HG03039 (cell line): ENCODE measurements around the gene BAHCC1.

Experiments used
- ATAC-seq: cut with Tn5 transposase; IDR thresholded peaks from one replicate; pipeline ENCODE4 v1.9.1; 2021; ENCODE audit warnings: mild to moderate bottlenecking, moderate library complexity; ENCODE audit not compliant: unreplicated experiment

The BAHCC1 gene

GRCh38 chr17:81511804-81512561 lies 116.7 kb downstream of the BAHCC1 start:
- ATAC-seq, result no peak

- peak; percentile 44 for ATAC-seq
Observed at GRCh38 chr17:81512562-81513371, 117.5 kb downstream of the BAHCC1 start, which contains the start of gene ACTG1. TSS of gene ACTG1 (minus strand) at chr17:81512799. CDS start at chr17:81512354, 445 bp downstream.

- no peak for ATAC-seq
Observed at GRCh38 chr17:81513372-81513752, 118.1 kb downstream of the BAHCC1 start.

GRCh38 chr17:81513753-81514488 lies 118.7 kb downstream of the BAHCC1 start:
- ATAC-seq, result no peak

GRCh38 chr17:81514489-81514738 lies 119.2 kb downstream of the BAHCC1 start:
- no peak for ATAC-seq

- ATAC-seq, result no peak
Observed at GRCh38 chr17:81514739-81515529, 119.7 kb downstream of the BAHCC1 start.

- no peak for ATAC-seq
Observed at GRCh38 chr17:81515530-81516041, 120.3 kb downstream of the BAHCC1 start.
